ENCODE measurements around the gene SLC7A14.

Gene SLC7A14

GRCh38 chr3:170523248-170523647 lies 62.6 kb downstream of the SLC7A14 start:
- TF ChIP-seq ZC3H10 (CRISPR knock-in tag; IDR thresholded peaks at IDR 0.05) (no peak), ZNF565 (CRISPR knock-in tag; conservative IDR thresholded peaks at IDR 0.05; ENCODE audit: low read depth) (no peak), PPARA (CRISPR knock-in tag; IDR thresholded peaks at IDR 0.05; ENCODE audit: borderline replicate concordance) (no peak), TCF4 (CRISPR knock-in tag; IDR thresholded peaks at IDR 0.05; ENCODE audit: borderline replicate concordance) (no peak), OSR1 (CRISPR knock-in tag; IDR thresholded peaks at IDR 0.05) (no peak), POU6F1 (CRISPR knock-in tag; IDR thresholded peaks at IDR 0.05; ENCODE audit: borderline replicate concordance, low read depth) (no peak), ESRRG (CRISPR knock-in tag; IDR thresholded peaks at IDR 0.05) (no peak), SNAI2 (CRISPR knock-in tag; IDR thresholded peaks at IDR 0.05) (no peak), CSRNP3 (CRISPR knock-in tag; IDR thresholded peaks at IDR 0.05) (no peak), TSHZ2 (CRISPR knock-in tag; IDR thresholded peaks at IDR 0.05) (no peak), ZFP3 (CRISPR knock-in tag; IDR thresholded peaks at IDR 0.05) (no peak), ZNF70 (CRISPR knock-in tag; IDR thresholded peaks at IDR 0.05) (no peak), TOX (CRISPR knock-in tag; IDR thresholded peaks at IDR 0.05; ENCODE audit: borderline replicate concordance) (no peak)
- ATAC-seq, result no peak; the same call in 2 of the 3 replicates

- ATAC-seq, result no peak
- TF ChIP-seq ISL1 (CRISPR knock-in tag; IDR thresholded peaks at IDR 0.05), result no peak
- TF ChIP-seq PPARA (CRISPR knock-in tag; IDR thresholded peaks at IDR 0.05; ENCODE audit: borderline replicate concordance), result no peak
- no peak for TF ChIP-seq ZFP3 (CRISPR knock-in tag; IDR thresholded peaks at IDR 0.05)
- no peak for TF ChIP-seq GLIS3 (CRISPR knock-in tag; IDR thresholded peaks at IDR 0.05)
- no peak for TF ChIP-seq TOX (CRISPR knock-in tag; IDR thresholded peaks at IDR 0.05; ENCODE audit: borderline replicate concordance)
- no peak for TF ChIP-seq PATZ1 (CRISPR knock-in tag; IDR thresholded peaks at IDR 0.05; ENCODE audit: borderline replicate concordance)
- no peak for TF ChIP-seq ZC3H10 (CRISPR knock-in tag; IDR thresholded peaks at IDR 0.05)
- no peak for TF ChIP-seq ZFP30 (CRISPR knock-in tag; IDR thresholded peaks at IDR 0.05)
- no peak for TF ChIP-seq ZNF565 (CRISPR knock-in tag; conservative IDR thresholded peaks at IDR 0.05; ENCODE audit: low read depth)
- TF ChIP-seq TSHZ2 (CRISPR knock-in tag; IDR thresholded peaks at IDR 0.05), result no peak
- TF ChIP-seq ZNF8 (CRISPR knock-in tag; IDR thresholded peaks at IDR 0.05), result no peak
- no peak for TF ChIP-seq ESRRG (CRISPR knock-in tag; IDR thresholded peaks at IDR 0.05)
- no peak for TF ChIP-seq OSR1 (CRISPR knock-in tag; IDR thresholded peaks at IDR 0.05)
- no peak for TF ChIP-seq SNAI2 (CRISPR knock-in tag; IDR thresholded peaks at IDR 0.05)
- TF ChIP-seq ZNF70 (CRISPR knock-in tag; IDR thresholded peaks at IDR 0.05), result no peak
- TF ChIP-seq ARNTL (CRISPR knock-in tag; IDR thresholded peaks at IDR 0.05; ENCODE audit: borderline replicate concordance, low read depth), result no peak
- no peak for TF ChIP-seq CREB5 (CRISPR knock-in tag; IDR thresholded peaks at IDR 0.05; ENCODE audit: low read depth)
- no peak for TF ChIP-seq POU6F1 (CRISPR knock-in tag; IDR thresholded peaks at IDR 0.05; ENCODE audit: borderline replicate concordance, low read depth)
- no peak for TF ChIP-seq CSDC2 (CRISPR knock-in tag; IDR thresholded peaks at IDR 0.05)
- no peak for TF ChIP-seq TCF4 (CRISPR knock-in tag; IDR thresholded peaks at IDR 0.05; ENCODE audit: borderline replicate concordance)
Measured at GRCh38 chr3:170522201-170522600, 63.7 kb downstream of the SLC7A14 start.

Data from SK-N-SH treated with all-trans-retinoic acid at 6 μM for 48 hours (cell line).